ENCODE measurements around the gene ARHGAP44.

Gene ARHGAP44

GRCh38 chr17:13038931-13039665, 249.8 kb downstream of the ARHGAP44 start:
- no peaks in the 10 kb centered on the region for H3K79me2 ChIP-seq (ENCODE audit: low read length)
- no peak overlapping the region for H3K9ac ChIP-seq (ENCODE audit: low read length)
- H3K4me2 ChIP-seq (ENCODE audit: low read length): no peak overlapping the region
- no peaks in the 10 kb centered on the region for H4K20me1 ChIP-seq (ENCODE audit: insufficient read depth, low read length)
- no peaks in the 10 kb centered on the region for H3K27me3 ChIP-seq (ENCODE audit: low read depth, low read length)
- no peak overlapping the region for H3K27ac ChIP-seq (ENCODE audit: low read length)
- H3K4me1 ChIP-seq (ENCODE audit: low read length): no peaks in the 10 kb centered on the region
- TF ChIP-seq EZH2phosphoT487 (IDR thresholded peaks at IDR 0.05; ENCODE audit: low read depth) (no peak), CTCF (IDR thresholded peaks at IDR 0.05; ENCODE audit: low read depth, low read length) (no peak)
- no peaks in the 10 kb centered on the region for H3K9me3 ChIP-seq (ENCODE audit: insufficient read depth, low read length)
- H2AFZ ChIP-seq (ENCODE audit: low read depth, low read length): no peak overlapping the region
- H3K4me3 ChIP-seq (ENCODE audit: low read length): no peak overlapping the region
- no peaks in the 10 kb centered on the region for H3K36me3 ChIP-seq (replicated peaks; ENCODE audit: low read depth, low read length)
